ENCODE measurements around the gene UNC5C.

UNC5C gene

GRCh38 chr4:95267081-95267480 lies 281.7 kb downstream of the UNC5C start:
- H3K4me3 ChIP-seq (ENCODE audit: low read depth, low read length) = no peak overlapping the region
- TF ChIP-seq, protein P1, sequence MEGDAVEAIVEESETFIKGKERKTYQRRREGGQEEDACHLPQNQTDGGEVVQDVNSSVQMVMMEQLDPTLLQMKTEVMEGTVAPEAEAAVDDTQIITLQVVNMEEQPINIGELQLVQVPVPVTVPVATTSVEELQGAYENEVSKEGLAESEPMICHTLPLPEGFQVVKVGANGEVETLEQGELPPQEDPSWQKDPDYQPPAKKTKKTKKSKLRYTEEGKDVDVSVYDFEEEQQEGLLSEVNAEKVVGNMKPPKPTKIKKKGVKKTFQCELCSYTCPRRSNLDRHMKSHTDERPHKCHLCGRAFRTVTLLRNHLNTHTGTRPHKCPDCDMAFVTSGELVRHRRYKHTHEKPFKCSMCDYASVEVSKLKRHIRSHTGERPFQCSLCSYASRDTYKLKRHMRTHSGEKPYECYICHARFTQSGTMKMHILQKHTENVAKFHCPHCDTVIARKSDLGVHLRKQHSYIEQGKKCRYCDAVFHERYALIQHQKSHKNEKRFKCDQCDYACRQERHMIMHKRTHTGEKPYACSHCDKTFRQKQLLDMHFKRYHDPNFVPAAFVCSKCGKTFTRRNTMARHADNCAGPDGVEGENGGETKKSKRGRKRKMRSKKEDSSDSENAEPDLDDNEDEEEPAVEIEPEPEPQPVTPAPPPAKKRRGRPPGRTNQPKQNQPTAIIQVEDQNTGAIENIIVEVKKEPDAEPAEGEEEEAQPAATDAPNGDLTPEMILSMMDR (IDR thresholded peaks at IDR 0.05; ENCODE audit: low read depth, low read length, missing control alignments) = no peak
- in situ Hi-C loops (cut with HindIII; ENCODE audit: low sequenced_read_pairs) = no loop called here
- peak; percentile 34 for DNase-seq (ENCODE audit: low read depth)

DNA sequence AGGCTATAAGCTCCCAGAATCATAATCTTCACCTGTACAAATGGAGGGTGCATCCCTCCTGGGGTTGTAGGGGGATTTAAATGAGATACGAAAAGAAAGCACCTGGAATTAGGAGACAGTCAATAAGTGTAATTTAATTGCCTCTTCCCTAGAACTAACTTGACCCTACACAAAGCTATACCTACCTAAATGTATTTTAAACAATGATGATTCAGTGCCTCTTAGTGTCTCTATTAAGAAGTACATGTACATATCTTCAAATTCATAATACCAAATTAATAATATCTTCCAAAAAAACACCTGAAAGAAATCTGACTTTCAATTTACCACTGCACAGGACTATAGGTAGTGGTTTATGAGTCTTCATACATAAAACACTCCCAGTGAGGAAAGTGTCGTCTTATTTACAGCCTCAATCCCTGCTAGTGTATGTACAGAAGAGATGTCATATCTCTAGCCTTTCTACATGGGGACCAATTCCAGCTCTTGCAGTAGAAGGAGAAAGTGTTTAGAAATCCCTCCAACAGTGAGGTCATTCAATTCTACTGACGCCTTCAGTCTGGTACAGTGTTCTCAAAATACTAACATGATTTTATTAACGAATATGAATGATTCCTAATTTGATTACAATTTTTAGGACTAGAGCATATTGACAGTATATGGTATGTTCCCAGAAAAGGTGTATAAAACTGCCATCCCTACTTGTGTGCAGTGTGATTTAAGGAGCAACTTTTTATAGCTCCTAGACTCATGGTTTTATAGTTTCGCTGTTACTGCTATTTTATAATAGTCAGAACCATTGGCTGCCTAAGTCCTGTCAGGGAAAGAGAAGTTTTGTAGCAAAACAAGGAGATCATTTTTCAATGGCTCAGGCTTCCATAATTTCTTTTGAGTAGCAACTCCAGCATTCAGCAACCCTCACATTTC lies 282.7 kb downstream of the UNC5C start:
- in situ Hi-C loops (cut with HindIII; ENCODE audit: low sequenced_read_pairs) = no loop called here
- TF ChIP-seq, protein P1 (IDR thresholded peaks at IDR 0.05; ENCODE audit: low read depth, low read length, missing control alignments) = no peak
- DNase-seq (ENCODE audit: low read depth) = no peak
- no peak overlapping the region for H3K4me3 ChIP-seq (ENCODE audit: low read depth, low read length)

GRCh38 chr4:95264843-95265242 lies 283.9 kb downstream of the UNC5C start:
- no peak overlapping the region for H3K4me3 ChIP-seq (ENCODE audit: low read depth, low read length)
- TF ChIP-seq, protein P1 (IDR thresholded peaks at IDR 0.05; ENCODE audit: low read depth, low read length, missing control alignments) = no peak
- in situ Hi-C loops (cut with HindIII; ENCODE audit: low sequenced_read_pairs) = loop anchor here (5.0 kb wide), 1 partner anchor 68 kb away; no protein-coding TSS in a partner anchor
- DNase-seq (ENCODE audit: low read depth) = no peak

- in situ Hi-C loops (cut with HindIII; ENCODE audit: low sequenced_read_pairs) = loop anchor here (5.0 kb wide), 1 partner anchor 67 kb away; no protein-coding TSS in a partner anchor
- DNase-seq (ENCODE audit: low read depth) = no peak
- no peak overlapping the region for H3K4me3 ChIP-seq (ENCODE audit: low read depth, low read length)
- TF ChIP-seq, protein P1 (IDR thresholded peaks at IDR 0.05; ENCODE audit: low read depth, low read length, missing control alignments) = no peak
These were observed 284.8 kb downstream of the UNC5C start for GRCh38 chr4:95263960-95264359.

- DNase-seq (ENCODE audit: low read depth) = no peak
- H3K4me3 ChIP-seq (ENCODE audit: low read depth, low read length) = no peak overlapping the region
- in situ Hi-C loops (cut with HindIII; ENCODE audit: low sequenced_read_pairs) = loop anchor here (5.0 kb wide), 1 partner anchor 66 kb away; no protein-coding TSS in a partner anchor
- TF ChIP-seq, protein P1 (IDR thresholded peaks at IDR 0.05; ENCODE audit: low read depth, low read length, missing control alignments) = no peak
These were observed 285.4 kb downstream of the UNC5C start for GRCh38 chr4:95263391-95263790.

DNA sequence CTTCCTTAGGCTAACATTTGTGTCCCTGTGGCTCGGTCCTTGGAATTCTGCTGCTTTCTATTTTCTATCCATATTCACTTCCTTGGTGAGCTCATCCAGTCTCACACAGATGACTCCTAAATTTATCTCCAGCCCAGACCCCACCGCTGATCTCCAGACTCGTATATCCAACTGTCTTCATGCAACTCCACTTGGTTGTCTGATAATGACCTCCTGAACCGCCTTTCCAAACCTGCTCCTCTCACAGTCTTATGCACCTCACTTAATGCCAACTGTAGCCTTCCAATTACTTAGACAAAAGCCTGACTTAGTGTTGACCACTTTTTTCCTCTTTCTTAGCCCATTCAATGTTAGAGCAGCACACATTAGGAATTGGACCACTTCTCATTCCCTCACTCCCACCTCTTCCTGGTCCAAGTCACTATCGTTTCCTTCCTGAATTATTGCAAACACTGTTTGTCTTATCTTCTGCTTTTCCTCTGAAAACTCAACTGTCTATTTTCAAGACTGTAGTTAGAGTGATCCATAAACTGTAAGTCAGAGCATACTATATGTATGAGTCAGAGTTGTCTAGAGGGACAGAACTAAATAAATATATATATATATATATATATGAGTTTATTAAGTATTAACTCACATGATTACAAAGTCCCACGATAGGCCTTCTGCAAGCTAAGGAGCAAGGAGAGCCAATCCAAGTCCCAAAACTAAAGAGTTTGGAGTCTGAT lies 292.5 kb downstream of the UNC5C start:
- no peak for DNase-seq (ENCODE audit: low read depth)
- in situ Hi-C loops (cut with HindIII; ENCODE audit: low sequenced_read_pairs) = no loop called here
- no peak overlapping the region for H3K4me3 ChIP-seq (ENCODE audit: low read depth, low read length)
- TF ChIP-seq, protein P1 (IDR thresholded peaks at IDR 0.05; ENCODE audit: low read depth, low read length, missing control alignments) = no peak
